NCI-H187 treated with DMSO at 0.1 percent for 48 hours (cell line): ENCODE measurements around the gene UCK2.
A peak's percentile ranks its signal among the peaks of the same experiment; 100 is the strongest.

Experiments used
- DNase-seq: peaks from one replicate; lab custom pipeline; 2025; lab: John Stamatoyannopoulos, UW

Gene UCK2

DNA sequence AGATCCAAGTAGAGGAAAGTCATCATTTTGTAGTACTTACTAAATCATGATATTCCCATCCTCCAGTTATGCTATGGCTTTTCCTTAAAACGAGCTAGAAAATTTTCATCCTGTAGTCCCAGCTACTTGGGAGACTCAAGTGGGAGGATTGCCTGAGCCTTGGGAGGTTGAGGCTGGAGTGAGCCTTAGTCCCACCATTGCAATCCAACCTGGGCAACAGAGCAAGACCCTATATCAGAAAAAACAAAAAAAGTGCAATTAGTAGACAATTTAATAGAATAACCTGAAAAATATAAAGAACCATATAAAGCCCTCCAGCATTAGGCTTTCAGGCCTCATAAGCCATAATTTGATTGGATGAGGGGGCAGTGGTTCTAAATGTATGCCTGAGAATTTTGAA is 6.8 kb downstream of the UCK2 start:
- DNase-seq, result no peak

DNA sequence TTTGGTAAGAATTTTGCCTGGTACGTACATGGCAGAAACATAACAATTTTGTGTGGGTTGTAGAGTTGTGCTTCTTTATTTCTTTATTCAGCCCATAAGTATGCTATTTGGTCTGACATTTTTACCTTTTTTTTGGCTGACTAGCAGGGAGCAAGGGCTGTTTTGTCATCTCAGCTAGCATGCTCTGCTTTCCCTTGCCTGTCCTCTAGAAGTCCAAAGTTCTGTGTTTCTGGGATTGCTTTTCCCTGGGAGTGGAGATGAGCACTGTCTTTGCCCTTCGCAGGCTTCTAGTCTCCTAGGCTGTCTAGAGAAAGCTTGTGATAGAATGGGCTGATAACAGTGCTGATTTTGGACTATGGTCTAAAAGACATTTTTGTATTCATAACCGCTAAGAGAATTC is 7.5 kb downstream of the UCK2 start:
- DNase-seq, result no peak

DNA sequence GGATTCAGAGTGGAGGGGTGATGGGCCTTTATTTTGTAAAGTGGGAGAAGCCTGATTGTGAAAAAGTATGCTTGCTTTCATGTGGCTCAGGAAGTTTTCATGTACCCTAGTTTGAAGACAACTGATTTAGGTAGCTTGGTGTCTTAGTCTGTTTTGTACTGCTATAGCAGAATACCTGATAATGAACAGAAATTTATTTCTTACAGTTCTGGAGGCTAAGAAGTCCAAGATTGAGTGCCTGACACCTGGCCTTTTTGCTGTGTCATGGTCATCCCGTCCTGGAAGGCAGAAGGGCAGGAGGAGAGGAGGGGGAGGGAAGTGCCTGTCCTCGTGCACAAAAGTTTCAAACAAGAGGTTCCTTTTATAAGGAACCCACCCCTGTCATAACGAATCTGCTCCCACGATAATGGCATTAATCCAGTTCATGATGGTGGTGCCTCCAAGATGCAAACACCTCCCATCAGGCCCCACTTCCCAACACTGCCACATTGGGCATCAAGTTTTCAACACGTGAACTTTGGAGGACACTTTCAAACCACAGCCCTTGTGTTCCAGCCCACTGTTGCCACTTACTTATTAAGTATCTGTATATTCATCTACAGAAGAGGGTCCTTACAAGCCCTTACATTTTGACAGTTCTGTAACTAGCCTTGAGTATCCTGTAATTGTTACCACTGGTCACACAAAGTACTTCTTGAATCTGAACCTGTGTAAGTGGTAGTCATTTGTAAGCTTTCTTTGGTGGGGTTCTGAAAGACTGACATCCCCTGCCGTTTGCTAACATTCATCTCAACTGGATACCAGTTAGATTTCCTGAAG is 9.5 kb downstream of the UCK2 start:
- no peak for DNase-seq

DNA sequence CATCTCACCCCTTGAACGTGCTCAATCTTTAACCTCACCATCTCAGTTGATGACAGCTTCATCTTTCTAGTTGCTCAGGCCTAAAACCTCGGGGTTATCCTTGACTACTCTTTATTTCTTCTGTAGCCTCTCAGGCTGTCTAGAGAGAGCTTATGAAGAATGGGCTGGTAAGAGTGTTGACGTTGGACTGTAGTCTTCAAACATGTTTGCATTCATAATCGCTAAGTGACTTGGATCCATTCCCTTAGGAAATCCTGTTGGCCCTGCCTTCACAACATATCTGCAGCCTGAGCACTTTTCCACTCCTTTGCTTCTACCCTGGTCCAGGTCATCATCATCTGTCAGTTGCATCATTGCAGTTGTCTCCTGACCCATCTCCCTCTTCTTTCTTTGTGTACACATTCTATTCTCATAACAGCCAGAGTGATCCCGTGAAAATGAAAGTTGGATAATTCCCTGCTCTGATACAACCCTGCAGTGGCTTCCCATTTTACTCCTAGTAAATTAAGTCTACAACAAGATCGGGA is 10.5 kb downstream of the UCK2 start:
- no peak for DNase-seq

DNA sequence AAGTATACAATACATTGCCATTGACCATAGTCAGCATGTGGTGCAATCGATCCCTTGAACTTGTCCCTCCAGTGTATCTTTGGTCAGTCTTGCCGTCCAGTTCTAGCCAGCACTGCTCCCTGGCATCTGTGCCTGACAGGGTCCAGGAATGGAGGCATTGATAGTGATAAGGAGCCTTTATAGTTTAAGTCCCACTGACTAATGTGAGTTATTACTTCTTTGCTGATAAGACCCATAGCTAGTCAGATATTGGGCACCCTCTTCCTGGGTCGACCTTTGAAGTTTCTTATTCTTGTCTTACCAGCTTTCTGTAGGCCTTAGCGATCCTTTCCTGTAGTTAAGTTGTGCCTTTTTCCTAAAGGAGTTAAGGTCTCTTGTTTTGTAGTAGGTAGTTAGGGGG is 13.0 kb downstream of the UCK2 start:
- no peak for DNase-seq

DNA sequence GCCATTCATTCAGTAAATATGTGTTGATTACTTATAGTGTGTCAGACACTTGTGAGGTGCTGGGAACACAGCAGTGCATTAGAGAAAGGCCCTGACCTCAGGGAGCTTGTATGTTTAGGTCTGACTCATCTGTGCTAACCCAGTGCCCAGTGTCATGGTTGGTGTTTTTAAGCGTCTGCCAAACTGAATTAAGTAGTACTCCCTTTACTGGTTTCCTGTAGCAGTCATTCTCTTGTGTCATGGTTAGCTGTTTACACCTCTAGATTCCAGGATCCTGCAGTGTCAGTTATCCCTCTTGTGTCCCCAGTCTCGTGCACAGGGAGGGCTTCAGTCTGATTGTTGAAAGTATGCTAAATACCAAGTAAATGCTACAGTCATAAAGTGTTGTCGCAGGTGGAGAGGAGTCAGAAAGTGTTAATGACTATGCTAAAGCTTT is 14.2 kb downstream of the UCK2 start:
- no peak for DNase-seq

DNA sequence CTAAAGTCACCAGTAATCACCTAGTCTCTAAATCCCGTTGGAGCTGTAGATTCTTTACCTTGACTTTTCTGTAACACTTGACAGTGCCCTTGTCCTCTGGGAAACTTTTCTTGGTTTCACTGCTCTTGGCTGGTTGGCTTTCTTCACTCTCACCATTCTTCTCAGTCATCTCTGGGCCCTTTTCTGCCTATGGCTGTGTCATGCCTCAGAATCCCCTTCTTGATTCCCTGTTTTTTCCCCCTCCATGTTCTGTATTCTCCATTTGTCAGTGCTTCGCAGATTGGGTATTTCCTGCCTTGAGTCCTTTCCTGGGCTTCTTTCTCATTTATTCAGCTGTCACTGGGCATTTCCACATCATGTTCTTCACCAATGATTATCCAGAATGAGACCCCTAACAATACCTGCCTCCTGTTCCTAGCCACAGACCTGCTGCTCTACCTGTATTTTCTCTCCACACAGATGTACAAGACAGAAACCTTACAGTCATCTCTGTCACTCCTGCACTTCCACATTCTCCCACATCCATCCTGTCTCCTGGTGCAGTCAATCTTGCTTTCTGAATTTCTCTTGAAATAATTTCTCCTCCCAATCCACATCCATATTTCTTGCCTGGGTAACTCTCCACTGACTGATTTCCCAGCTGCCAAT is 14.7 kb downstream of the UCK2 start:
- no peak for DNase-seq

DNA sequence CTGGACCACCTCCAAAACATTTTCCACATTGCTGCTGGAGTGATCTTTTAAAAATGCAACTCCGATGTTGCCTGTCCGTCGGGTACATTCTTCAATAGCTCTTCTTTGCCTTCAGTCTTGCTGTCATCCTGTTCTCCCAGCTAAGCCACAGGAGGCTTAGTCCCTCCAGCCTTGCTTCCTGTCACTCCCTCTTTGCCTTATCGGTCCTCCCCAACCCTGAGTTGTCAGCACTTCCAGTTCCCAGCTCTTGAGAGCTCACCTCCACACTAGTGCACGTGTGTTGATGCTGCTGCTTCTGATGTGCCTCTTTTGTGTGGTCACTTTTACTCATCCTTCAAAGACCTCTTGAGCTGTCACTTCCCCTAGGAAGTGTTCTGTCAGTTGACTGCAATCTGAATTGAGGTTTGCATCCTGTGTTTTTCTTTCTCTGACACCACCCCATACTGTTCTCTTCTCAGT is 15.3 kb downstream of the UCK2 start:
- DNase-seq, result peak; percentile 87

DNA sequence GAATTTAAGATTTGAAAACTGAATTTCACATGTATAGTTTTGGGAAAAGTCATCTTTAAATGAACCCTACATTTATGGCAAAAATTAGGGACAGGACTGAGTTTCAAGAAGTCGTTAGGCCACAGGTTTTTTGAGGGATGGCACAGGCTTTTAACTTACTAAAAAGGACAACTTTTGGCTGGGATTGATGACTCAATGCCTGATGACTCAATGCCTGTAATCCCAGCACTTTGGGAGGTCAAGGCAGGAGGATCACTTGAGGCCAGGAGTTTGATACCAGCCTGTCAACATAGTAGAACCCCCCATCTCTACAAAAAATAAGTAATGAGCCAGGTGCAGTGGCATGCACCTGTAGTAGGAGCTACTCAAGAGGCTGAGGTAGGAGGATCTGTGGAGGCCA is 15.9 kb downstream of the UCK2 start:
- no peak for DNase-seq

DNA sequence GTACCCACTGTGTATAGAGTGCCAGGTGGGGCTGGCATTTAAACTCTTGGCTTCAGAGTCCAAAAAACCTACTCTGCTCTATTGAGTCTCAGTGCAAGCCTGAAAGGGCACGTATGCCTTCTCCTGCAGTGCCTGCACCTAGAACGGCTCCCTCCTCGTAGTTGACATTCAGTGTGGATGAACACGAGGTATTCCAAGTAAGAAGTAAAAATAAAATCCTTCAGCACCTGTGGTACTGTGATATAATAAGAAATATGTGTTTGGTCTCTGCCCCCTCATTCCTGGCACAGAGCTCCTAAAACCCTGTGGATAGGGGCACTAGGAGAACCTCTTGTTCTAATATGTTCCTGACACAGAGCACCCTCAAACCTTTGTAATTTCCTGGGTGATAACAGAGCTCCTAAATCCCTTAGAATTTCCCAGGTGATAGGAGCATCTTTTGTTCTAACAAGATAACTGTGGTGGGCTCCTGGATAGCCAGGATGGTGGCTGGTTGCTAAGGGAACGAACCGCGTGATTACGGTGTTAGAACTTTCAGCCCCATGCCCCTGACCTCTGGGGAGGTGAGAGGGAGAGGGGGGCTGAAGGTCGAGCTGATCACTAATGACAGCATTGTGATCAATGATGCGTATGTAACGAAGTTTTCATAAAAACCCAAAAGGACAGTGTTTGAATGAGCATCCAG is 16.8 kb downstream of the UCK2 start:
- no peak for DNase-seq

DNA sequence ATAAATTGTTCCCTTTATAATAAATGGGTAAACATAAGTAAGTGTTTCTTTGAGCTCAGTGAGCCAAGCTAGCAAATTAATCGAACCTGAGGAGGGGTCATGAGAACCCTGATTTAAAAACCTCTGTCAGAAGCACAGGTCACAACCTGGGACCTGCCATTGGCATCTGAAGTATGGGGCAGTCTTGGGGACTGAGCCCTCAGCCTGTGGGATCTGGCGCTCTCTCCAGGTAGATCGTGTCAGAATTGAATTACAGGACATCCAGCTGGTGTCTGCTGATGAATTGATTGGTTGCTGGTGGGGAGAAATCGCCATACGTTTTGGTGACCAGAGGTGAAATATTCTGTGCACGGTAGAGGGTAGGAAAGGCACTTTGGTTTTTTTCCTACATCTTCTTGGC is 17.5 kb downstream of the UCK2 start:
- DNase-seq, result no peak

DNA sequence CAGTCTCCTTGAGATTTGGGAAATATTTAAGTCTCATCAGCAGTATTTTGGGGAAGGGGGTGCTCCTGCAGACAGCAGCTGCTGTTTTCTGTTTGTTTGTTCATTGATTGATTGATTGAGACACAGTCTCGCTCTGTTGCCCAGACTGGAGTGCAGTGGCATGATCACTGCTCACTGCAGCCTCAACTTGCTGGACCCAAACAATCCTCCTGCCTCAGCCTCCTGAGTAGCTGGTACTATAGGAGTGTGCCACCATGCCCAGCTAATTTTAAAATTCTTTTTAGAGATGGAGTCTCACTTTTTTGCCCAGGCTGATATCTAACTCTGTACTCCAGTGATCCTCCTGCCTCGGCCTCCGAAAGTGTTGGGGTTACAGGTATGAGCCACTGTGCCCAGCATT is 18.2 kb downstream of the UCK2 start:
- DNase-seq, result no peak

DNA sequence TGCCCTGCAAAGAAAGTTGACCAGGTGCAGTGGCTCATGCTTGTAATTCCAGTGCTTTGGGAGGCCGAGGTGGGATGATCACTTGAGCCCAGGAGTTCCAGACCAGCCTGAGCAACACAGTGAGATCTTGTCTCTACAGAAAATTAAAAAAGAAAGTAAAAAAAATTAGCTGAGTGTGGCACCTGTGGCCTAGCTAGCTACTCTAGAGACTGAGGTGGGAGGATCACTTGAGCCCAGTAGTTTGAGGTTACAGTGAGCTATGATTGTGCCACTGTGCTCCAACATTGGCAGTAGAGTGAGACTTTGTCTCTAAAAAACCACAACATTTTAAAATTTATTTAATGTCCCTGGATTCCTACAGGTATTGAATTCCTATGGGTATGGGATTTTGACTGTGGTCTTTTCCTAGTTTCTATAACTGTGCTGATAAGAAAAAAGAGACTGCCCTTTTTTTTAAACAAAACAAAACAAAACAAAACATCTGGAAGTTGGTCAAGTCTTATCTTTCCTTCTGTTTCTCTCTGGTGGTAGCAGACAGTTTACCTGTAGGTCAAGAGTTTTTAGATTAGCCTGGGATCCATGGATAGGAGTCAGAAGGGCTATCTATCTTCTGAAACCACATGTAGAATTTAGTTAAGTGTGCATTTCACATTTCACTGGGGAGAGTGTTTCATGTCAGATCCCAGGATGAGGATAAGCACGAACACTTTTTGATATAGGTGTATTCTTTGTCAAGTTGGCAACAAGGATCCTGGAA is 18.8 kb downstream of the UCK2 start:
- DNase-seq, result no peak

DNA sequence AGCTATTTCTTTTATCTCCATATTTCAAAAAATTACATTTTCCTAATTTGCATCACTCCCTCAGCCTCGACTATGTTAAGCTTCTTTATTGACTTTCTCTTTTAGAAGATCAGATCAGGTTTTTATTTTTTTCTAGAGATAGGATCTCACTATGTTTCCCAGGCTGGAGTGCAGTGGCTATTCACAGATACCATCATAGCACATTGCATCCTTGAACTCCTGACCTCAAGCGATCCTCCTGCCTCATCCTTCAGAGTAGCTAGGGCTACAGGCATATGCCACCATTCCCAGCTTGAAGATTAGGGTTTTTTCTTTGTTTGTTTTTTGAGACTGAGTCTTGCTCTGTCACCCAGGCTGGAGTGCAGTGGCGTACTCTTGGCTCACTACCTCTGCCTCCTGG is 20.1 kb downstream of the UCK2 start:
- no peak for DNase-seq

DNA sequence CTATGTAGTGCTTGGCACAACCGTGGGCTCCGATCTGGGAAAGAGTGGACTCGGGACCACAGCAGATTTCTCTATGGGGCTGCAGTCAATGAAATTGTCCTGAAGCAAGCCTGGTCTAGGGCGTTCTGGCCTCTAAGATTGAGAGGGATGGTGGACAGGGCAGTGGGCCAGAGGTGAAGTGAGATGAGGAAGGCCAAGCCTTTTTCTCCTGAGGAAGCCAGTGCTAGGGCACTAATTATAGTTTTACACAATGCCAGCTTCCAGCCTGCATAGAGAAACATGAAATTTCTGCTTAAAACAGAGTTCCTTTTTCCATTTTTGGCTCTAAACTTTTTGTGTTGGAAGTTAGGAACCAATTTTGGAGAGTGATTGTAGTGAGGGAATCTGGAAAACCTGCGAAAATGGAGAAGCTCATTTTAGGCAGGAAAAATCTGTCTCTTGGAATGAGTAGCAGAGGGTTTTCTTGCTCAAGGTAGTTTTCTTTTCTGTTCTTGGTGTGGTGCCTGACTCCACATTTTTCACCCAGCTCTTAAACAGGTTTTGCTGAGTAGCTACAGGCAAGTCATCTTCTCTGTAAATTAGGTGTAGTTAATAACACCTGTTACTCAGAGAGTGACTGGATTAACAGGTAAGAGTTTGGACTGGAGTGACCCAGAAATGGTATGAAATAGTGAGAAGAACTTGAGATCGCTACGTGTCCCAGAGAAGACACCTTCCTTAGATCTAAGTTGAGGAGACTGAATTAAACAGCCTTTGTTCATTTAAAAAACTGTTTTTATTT is 22.1 kb downstream of the UCK2 start:
- no peak for DNase-seq

DNA sequence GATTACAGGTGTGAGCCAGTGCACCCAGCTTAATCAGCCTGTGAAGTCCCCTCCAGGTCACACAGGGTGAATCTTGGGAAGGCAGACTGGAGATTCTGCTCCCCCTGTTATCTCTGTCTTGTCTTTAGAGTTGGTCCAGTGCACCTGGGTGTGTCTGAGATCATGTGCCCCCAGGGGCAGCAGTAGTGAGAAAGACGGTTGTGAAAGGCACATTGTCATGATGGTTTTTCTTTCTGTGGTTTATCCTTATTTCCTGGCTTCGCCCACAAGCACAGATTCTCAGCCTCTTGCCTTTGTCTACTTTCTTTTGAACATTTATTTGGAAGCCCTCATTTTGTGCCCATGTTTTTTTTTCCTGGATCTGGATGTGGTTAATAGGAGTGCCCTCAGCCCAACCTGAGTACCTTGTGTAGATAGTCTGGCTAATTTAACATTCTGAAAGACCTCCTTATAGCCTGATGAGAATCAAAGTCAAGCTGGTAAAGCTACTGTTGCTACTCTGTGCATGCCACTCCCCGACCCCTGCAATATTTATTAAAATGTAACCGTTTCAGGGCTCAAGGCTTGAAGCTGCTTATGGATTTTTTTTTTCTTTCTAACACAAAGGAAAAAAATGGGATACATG is 23.7 kb downstream of the UCK2 start:
- DNase-seq, result no peak

DNA sequence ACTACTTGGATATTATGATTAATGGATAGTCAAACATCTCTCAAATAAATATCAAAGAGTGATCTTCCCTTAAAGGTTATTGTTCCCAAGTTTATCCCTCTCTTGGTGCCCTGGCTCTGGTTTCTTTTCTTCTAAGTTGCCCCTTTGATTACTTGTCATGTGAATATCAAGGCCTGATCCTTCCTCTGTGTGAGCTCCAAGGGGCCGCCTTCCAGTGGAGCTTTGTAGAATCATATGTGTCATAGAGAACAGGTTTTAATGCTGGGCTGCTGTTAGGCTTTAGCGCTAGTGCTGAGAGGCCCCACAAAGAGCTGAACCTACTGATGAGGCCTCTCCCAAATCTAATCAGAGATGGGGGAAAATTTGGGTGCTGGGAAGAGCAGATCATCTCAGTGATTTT is 25.5 kb downstream of the UCK2 start:
- DNase-seq, result no peak

DNA sequence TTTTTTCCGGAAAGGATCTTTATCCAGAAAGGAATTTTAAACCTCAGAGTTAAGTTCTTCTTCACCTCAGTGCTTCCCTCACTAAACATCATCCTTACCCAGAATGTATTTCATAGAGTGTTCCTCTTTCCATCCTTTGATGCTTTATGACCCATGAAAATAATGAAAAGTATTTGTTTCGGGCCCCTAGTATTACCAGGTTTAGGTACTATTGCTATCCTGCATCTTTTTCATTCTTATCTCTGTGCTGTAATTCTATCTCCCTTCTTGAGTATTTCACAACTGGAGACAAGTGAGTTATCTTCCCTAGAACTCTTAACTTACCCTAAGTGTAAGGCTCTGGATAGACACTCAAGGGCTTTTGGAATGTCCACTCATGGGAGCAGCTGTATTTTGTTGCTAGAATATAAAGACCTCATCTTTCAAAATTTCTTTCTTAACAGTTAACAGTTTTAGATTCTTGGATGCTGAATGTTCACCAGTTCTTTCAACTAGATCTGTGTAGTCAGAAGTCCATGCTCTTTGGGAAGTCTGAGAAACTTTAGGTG is 26.2 kb downstream of the UCK2 start:
- no peak for DNase-seq

DNA sequence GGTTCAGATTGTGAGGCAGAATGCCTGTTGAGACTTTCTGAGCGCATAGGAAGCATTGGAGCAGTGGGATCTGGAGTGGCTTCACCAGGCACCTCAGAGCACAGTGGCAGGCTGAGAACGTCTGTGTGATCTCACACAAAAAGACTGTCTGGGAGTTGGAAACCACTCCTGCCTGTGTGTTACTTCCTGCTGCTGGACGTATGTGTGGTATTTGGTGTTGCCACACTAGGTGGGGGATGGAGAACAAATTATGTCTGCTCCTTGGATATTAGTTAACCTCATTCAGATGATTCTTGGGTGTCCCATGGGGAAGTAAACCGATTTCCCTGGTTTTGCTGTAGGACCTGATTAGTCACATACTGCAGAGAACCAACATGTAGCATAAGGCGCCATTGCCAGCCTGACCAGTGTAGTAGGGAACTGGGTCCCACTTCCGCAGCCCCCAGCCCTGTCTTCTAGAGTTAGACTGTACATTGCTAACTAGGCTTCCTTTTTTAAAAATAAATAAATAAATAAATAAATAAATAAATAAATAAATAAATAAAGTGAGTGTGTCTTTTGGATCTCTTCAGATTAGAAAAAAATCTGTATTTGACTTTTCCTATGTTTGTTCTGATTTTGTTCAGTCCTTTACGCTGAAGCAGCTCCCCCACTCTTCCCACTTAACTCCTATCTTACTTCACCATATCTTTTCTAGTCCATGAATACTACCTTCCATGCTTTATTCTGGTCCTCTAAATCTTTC is 26.9 kb downstream of the UCK2 start:
- DNase-seq, result no peak
